ENCODE data around the gene PLXDC2.

- no peak for TF ChIP-seq CTCF (IDR thresholded peaks at IDR 0.05; ENCODE audit: low read depth, low read length, poor library complexity, severe bottlenecking)
- TF ChIP-seq EZH2phosphoT487 (IDR thresholded peaks at IDR 0.05; ENCODE audit: borderline replicate concordance, low read length): no peak
These were observed 128.9 kb downstream of the PLXDC2 start for GRCh38 chr10:19944911-19945663.
